Measurements from ENCODE around the gene EPB41L2. TPM values are rescaled to one million over a fixed set of nuclear protein-coding genes. Genes with fewer than 3 reads are reported as not detected.

The EPB41L2 gene
- total RNA-seq, 2 donors from 2014 or later, result 41.9 to 47.2 TPM

GRCh38 chr6:130826442-130827246 is 236.4 kb downstream of the EPB41L2 start:
- H3K36me3 ChIP-seq, result no peaks in the 10 kb centered on the region
- H3K27ac ChIP-seq, result no peak overlapping the region
- no peaks in the 10 kb centered on the region for H3K27me3 ChIP-seq
- H3K4me3 ChIP-seq, result no peak overlapping the region
- no peaks in the 10 kb centered on the region for H3K4me1 ChIP-seq
- DNase-seq (ENCODE audit: low spot score), result no peak
- TF ChIP-seq CTCF (IDR thresholded peaks at IDR 0.05), result no peak
- H3K9me3 ChIP-seq, result no peaks in the 10 kb centered on the region

- no peak overlapping the region for H3K4me3 ChIP-seq
- no peaks in the 10 kb centered on the region for H3K9me3 ChIP-seq
- H3K27ac ChIP-seq, result no peak overlapping the region
- no peaks in the 10 kb centered on the region for H3K27me3 ChIP-seq
- no peak for DNase-seq (ENCODE audit: low spot score)
- TF ChIP-seq CTCF (IDR thresholded peaks at IDR 0.05), result no peak
- H3K4me1 ChIP-seq, result no peaks in the 10 kb centered on the region
- H3K36me3 ChIP-seq, result no peaks in the 10 kb centered on the region
Measured at GRCh38 chr6:130825772-130826441, 237.1 kb downstream of the EPB41L2 start.

GRCh38 chr6:130824978-130825694 is 237.9 kb downstream of the EPB41L2 start:
- no peak for TF ChIP-seq CTCF (IDR thresholded peaks at IDR 0.05)
- no peak overlapping the region for H3K4me3 ChIP-seq
- no peak for DNase-seq (ENCODE audit: low spot score)

GRCh38 chr6:130822736-130823135 is 240.3 kb downstream of the EPB41L2 start:
- Histone ChIP-seq H3K4me1 (no peaks in the 10 kb centered on the region), H3K9me3 (no peaks in the 10 kb centered on the region), H3K4me3 (no peak overlapping the region), H3K36me3 (no peaks in the 10 kb centered on the region), H3K27me3 (no peaks in the 10 kb centered on the region), H3K27ac (no peak overlapping the region)
- no peak for DNase-seq (ENCODE audit: low spot score)
- TF ChIP-seq CTCF (IDR thresholded peaks at IDR 0.05), result no peak

More at GRCh38 chr6:130824978-130825694, 237.9 kb downstream of the EPB41L2 start:
- no peaks in the 10 kb centered on the region for H3K9me3 ChIP-seq
- H3K4me1 ChIP-seq, result no peaks in the 10 kb centered on the region
- H3K36me3 ChIP-seq, result no peaks in the 10 kb centered on the region
- H3K27me3 ChIP-seq, result no peaks in the 10 kb centered on the region
- no peak overlapping the region for H3K27ac ChIP-seq

GRCh38 chr6:130815200-130816071 is 247.6 kb downstream of the EPB41L2 start:
- Histone ChIP-seq H3K4me3 (no peak overlapping the region), H3K9me3 (no peaks in the 10 kb centered on the region), H3K27me3 (no peaks in the 10 kb centered on the region), H3K36me3 (no peaks in the 10 kb centered on the region), H3K27ac (no peak overlapping the region), H3K4me1 (no peaks in the 10 kb centered on the region)
- DNase-seq (ENCODE audit: low spot score), result no peak
- TF ChIP-seq CTCF (IDR thresholded peaks at IDR 0.05), result no peak

All from right atrium auricular region (tissue), 2 donors.